Spinal cord (tissue), 10 donors: ENCODE measurements around the gene PITRM1. TPM values are rescaled to one million over a fixed set of nuclear protein-coding genes. Genes with fewer than 3 reads are reported as not detected.
A peak's percentile ranks its signal among the peaks of the same experiment; 100 is the strongest.

Source experiments
- DNase-seq, 6 donors: peaks; one replicate each; pipeline versions ENCODE4 v3.0.0 to v3.0.0-alpha.2; 2013 to 2015; ENCODE audit warnings: low spot score in 6 of 6, low read depth in 4 of 6
- H3K27ac ChIP-seq: one replicate; pipeline ENCODE4 v1.5.1; 2013; ENCODE audit warnings: low read depth, low read length, control low read depth
- H3K27me3 ChIP-seq: one replicate; pipeline ENCODE4 v1.6.1; 2013; ENCODE audit warnings: low read length; ENCODE audit not compliant: control insufficient read depth, insufficient read depth
- H3K36me3 ChIP-seq: one replicate; pipeline ENCODE4 v1.6.1; 2013; ENCODE audit warnings: low read length; ENCODE audit not compliant: control insufficient read depth, insufficient read depth
- H3K4me1 ChIP-seq: one replicate; pipeline ENCODE4 v1.6.1; 2013; ENCODE audit warnings: low read length; ENCODE audit not compliant: control insufficient read depth, insufficient read depth
- H3K4me3 ChIP-seq: one replicate; pipeline ENCODE4 v1.5.1; 2013; ENCODE audit warnings: low read depth, low read length, control low read depth
- H3K9me3 ChIP-seq: one replicate; pipeline ENCODE4 v1.6.1; 2013; ENCODE audit warnings: low read length; ENCODE audit not compliant: control insufficient read depth, insufficient read depth
- WGBS: methylation state at CpG from one replicate; pipeline ENCODE4 v1.1.5; 2013; ENCODE audit warnings: missing lambda C conversion rate; ENCODE audit not compliant: insufficient coverage; 5-methylcytosine and 5-hydroxymethylcytosine counted together
- polyA plus RNA-seq, 2 donors: library from polyadenylated mRNA; unstranded; fragments of 120-200 nt; gene quantifications; one replicate each; pipeline ENCODE4 v1.2.1, GENCODE V29; 2013; ENCODE audit not compliant: insufficient read length in 2 of 2
- total RNA-seq, 2 donors: library from RNA; depleted of rRNA in 1 of 2; stranded (reverse); fragments of 120-200 nt in 1 of 2; fragments of >200 nt in 1 of 2; gene quantifications; one replicate each; pipeline versions ENCODE4 v1.2.3 to v1.2.4, GENCODE V29; 2013 to 2014
- donor health status: healthy.

PITRM1 gene
- total and polyA plus RNA-seq, 4 donors: 60.0 to 103 (median 80.3) TPM

- peak in 3 of 6 donors; percentile 43 to 73 (median 70) for DNase-seq
- WGBS: 49% methylated on average over 15 of the region's 20 CpGs
Observed at GRCh38 chr10:3213758-3214515, 41.4 kb upstream of the PITRM1 start.

GRCh38 chr10:3213208-3213607, 40.6 kb upstream of the PITRM1 start:
- peak in 1 of 6 donors; percentile 49 for DNase-seq
- Histone ChIP-seq H3K4me3 (no peak overlapping the region), H3K27me3 (no peaks in the 10 kb centered on the region), H3K36me3 (no peaks in the 10 kb centered on the region), H3K9me3 (no peaks in the 10 kb centered on the region), H3K4me1 (peaks cover 29% of the 10 kb centered on the region), H3K27ac (no peak overlapping the region)
- 46% methylated on average over 5 of the region's 10 CpGs for WGBS

More at GRCh38 chr10:3213758-3214515, 41.4 kb upstream of the PITRM1 start:
- Histone ChIP-seq H3K36me3 (no peaks in the 10 kb centered on the region), H3K9me3 (no peaks in the 10 kb centered on the region), H3K27ac (peak overlapping the region; percentile 13), H3K27me3 (no peaks in the 10 kb centered on the region), H3K4me1 (peaks cover 29% of the 10 kb centered on the region), H3K4me3 (no peak overlapping the region)

GRCh38 chr10:3210251-3210877, 37.8 kb upstream of the PITRM1 start:
- Histone ChIP-seq H3K4me3 (no peak overlapping the region), H3K9me3 (no peaks in the 10 kb centered on the region), H3K4me1 (peaks cover 25% of the 10 kb centered on the region), H3K27me3 (no peaks in the 10 kb centered on the region), H3K36me3 (no peaks in the 10 kb centered on the region), H3K27ac (no peak overlapping the region)
- peak in 2 of 6 donors; percentile 52 to 53 for DNase-seq
- WGBS: 41% methylated on average over 8 of the region's 10 CpGs

GRCh38 chr10:3208481-3209406, 36.2 kb upstream of the PITRM1 start:
- no peak overlapping the region for H3K27ac ChIP-seq
- no peaks in the 10 kb centered on the region for H3K9me3 ChIP-seq
- H3K27me3 ChIP-seq: no peaks in the 10 kb centered on the region
- DNase-seq: no peak
- H3K4me1 ChIP-seq: peaks cover 14% of the 10 kb centered on the region
- H3K36me3 ChIP-seq: no peaks in the 10 kb centered on the region
- 89% methylated on average over 28 of the region's 31 CpGs for WGBS
- H3K4me3 ChIP-seq: no peak overlapping the region

GRCh38 chr10:3207351-3207750, 34.8 kb upstream of the PITRM1 start:
- WGBS: 58% methylated on average over 8 of the region's 8 CpGs
- no peak for DNase-seq
- H3K27ac ChIP-seq: no peak overlapping the region
- H3K36me3 ChIP-seq: no peaks in the 10 kb centered on the region
- H3K4me1 ChIP-seq: peaks cover 6% of the 10 kb centered on the region
- H3K27me3 ChIP-seq: no peaks in the 10 kb centered on the region
- no peak overlapping the region for H3K4me3 ChIP-seq
- H3K9me3 ChIP-seq: no peaks in the 10 kb centered on the region

- Histone ChIP-seq H3K4me1 (peaks cover 6% of the 10 kb centered on the region), H3K9me3 (no peaks in the 10 kb centered on the region), H3K27me3 (no peaks in the 10 kb centered on the region), H3K4me3 (no peak overlapping the region), H3K36me3 (no peaks in the 10 kb centered on the region), H3K27ac (no peak overlapping the region)
- 95% methylated on average over 3 of the region's 11 CpGs for WGBS
- DNase-seq: no peak
Observed at GRCh38 chr10:3206511-3207157, 34.1 kb upstream of the PITRM1 start.

- H3K36me3 ChIP-seq: no peaks in the 10 kb centered on the region
- no peak for DNase-seq
- no peaks in the 10 kb centered on the region for H3K27me3 ChIP-seq
- no peaks in the 10 kb centered on the region for H3K9me3 ChIP-seq
- no peaks in the 10 kb centered on the region for H3K4me1 ChIP-seq
- WGBS: no CpG with 5 or more reads among the region's 4 CpGs
- no peak overlapping the region for H3K4me3 ChIP-seq
- no peak overlapping the region for H3K27ac ChIP-seq
Observed at GRCh38 chr10:3203972-3204371, 31.4 kb upstream of the PITRM1 start.

GRCh38 chr10:3203016-3203811, 30.6 kb upstream of the PITRM1 start:
- Histone ChIP-seq H3K27ac (no peak overlapping the region), H3K9me3 (no peaks in the 10 kb centered on the region), H3K4me3 (no peak overlapping the region), H3K27me3 (no peaks in the 10 kb centered on the region), H3K4me1 (no peaks in the 10 kb centered on the region), H3K36me3 (no peaks in the 10 kb centered on the region)
- peak in 2 of 6 donors; percentile 36 to 38 for DNase-seq
- 61% methylated on average over 8 of the region's 11 CpGs for WGBS
